ENCODE results near the gene MAPK7.

Gene MAPK7

DNA sequence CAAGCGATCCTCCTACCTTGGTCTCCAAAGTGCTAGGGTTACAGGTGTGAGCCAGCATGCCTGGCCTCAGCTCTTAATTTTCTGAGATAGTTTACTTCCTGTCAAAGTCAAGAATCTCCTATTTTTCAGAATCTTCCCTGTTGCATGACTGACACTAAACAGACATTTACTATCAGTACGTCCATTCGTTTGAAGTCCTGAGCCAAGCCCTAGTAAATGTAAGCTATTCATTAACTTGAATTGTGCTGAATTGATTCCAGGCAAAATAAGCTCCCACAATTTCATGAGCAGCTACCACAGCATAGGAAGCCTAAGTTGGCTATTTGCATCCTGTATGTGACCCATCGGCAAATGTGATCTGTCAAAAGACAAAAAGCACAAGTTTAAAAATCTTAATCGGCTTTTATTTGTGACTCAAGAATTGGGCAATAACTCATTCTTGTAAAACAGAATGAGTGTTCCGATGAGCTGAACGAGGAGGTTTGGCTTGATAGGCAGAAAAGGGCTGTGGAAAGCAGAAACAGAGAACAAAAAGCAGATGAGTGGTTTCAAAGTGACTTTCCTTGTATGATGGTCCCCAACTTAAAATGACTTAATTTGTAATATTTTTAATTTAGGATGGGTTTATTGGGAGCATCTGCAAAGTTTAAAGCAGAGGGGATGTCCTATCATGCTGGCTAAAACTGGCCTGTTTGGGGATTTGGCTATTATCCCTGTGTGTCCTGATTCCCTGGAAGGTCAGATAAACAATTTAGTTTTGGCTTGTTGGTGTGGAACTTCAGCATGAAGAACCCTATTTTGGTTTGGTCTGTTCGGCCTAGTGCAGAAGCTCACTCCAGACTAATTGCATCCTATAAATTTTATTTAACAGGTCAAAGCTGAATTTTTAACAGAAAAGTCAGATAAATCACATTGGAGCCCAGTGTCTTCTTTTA is 46.9 kb downstream of the MAPK7 start:
- DNase-seq: no peak

DNA sequence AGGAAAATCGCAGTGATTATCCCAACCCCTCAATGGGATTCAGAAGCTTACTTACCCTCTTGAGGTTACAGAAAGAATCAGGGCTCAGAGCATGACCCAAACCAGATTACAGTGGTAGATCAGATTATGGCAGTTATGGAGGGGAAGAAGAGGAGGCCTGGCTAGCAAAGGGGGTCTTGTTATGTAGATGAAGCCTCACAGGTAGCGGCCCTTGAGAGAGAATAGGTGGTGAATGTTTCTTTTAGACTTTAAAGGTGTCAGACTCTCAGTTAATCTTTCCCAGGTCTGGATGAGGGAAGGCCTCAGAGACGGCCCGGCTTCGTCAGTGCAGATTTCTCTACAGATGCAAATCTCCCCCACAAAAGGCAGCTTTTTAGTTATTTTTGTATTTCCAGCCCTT is 48.3 kb downstream of the MAPK7 start:
- DNase-seq: no peak

- DNase-seq: no peak
These were observed 53.4 kb downstream of the MAPK7 start for GRCh38 chr17:19431691-19432090.
